HG03175 (cell line): ENCODE results near the gene TTC28.

ENCODE experiments used
- ATAC-seq: cut with Tn5 transposase; IDR thresholded peaks from one replicate; pipeline ENCODE4 v1.9.1; 2021; ENCODE audit warnings: mild to moderate bottlenecking, moderate library complexity; ENCODE audit not compliant: unreplicated experiment

The TTC28 gene

DNA sequence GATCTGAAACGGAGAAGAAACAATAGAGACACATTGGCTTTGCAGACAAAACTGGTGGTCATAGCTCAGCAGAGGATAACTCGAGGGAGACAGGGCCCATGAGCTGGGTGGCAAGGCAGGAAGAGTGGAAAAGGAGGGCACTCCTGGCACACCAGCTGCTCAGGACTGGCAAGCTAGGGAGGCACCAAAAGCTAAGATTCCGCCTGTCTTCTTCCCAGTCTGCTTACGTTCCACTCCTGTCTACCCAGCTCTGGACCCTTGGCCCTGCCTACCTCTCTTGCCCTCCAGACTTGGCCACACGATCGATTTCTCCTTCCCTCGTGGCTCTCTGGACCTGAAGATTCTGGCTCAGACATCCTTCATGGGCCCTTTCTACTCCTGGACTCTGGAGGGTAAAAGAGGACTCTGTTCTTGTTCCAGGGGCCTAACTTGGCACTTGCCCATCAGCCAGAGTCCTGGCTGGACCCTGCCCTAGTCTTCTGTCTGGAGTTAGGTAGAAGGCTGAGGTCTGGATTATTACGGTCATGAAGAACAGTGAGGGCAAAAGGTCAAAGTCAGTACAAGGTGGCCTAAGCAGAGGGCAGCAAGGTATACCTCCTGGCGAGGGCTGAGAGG lies 645.4 kb downstream of the TTC28 start:
- ATAC-seq = no peak

GRCh38 chr22:28032861-28033260 lies 646.8 kb downstream of the TTC28 start:
- no peak for ATAC-seq

- ATAC-seq = no peak
Observed at GRCh38 chr22:28031383-28031922, 648.2 kb downstream of the TTC28 start.

- no peak for ATAC-seq
Observed at GRCh38 chr22:28030473-28030872, 649.2 kb downstream of the TTC28 start.

GRCh38 chr22:28029956-28030355 lies 649.7 kb downstream of the TTC28 start:
- no peak for ATAC-seq

GRCh38 chr22:28029201-28029948 lies 650.3 kb downstream of the TTC28 start:
- no peak for ATAC-seq

GRCh38 chr22:28027453-28028448 lies 651.9 kb downstream of the TTC28 start:
- no peak for ATAC-seq

GRCh38 chr22:28025866-28026575 lies 653.6 kb downstream of the TTC28 start:
- no peak for ATAC-seq

DNA sequence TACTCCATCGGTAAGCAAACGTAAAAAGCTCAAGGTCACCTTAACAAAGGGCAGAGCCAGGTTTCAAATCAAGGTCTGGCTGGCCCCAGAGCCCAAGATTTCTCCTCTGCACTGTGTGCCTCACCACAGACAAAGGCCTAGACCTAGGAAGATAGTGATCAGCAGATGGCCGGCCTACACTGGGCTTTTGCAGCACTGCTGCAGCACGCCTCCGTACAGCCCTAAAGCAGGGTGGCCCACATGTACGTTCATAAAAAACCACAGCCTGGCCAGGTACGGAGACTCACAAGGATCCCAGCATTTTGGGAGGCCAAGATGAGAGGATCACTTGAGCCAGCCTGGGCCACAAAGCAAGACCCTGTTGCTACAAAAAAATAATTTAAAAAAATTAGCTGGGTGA lies 654.3 kb downstream of the TTC28 start:
- no peak for ATAC-seq

DNA sequence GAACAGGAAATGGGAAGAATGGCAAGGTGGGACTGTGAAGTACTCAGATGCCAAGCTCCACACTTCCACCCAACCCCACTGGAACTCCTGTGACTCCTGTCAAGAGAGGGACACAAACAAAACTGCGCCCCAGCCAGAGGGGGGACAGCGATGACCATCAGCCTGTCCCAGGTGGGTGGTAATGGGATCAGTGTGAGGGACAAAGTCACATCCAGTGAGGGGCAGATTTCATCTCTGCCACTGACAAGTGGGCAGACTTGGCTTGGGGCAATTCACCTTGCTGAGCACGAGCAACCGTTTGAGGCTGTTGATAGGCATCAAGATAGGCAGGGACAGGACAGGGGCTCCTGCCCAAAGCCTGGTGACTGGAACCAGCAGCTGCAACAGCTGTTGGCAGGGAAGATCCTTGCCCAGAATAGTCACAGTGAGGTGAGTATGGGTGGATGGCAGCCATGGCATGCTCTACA lies 655.2 kb downstream of the TTC28 start:
- ATAC-seq = no peak

GRCh38 chr22:28023774-28024173 lies 655.9 kb downstream of the TTC28 start:
- ATAC-seq = no peak

DNA sequence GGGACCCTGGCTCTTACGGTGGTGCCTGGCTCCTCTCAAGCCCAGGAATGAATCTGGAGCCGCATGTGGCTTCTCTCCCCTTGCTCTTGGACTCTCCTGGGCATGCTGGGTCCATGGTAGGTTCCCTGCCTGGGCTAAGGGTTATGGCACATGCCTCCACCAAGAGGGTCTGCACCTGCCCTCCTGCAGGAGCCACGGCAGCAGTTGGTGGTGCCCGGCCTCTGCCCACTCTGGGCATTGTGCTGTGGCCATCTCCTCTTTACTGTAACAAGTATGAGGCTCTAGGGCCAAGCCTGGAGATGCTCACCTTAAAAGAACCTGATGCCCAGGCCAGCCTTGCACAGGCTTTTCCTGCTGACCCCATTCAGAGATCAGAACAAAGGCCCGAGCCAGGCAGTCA lies 656.6 kb downstream of the TTC28 start:
- ATAC-seq = no peak

DNA sequence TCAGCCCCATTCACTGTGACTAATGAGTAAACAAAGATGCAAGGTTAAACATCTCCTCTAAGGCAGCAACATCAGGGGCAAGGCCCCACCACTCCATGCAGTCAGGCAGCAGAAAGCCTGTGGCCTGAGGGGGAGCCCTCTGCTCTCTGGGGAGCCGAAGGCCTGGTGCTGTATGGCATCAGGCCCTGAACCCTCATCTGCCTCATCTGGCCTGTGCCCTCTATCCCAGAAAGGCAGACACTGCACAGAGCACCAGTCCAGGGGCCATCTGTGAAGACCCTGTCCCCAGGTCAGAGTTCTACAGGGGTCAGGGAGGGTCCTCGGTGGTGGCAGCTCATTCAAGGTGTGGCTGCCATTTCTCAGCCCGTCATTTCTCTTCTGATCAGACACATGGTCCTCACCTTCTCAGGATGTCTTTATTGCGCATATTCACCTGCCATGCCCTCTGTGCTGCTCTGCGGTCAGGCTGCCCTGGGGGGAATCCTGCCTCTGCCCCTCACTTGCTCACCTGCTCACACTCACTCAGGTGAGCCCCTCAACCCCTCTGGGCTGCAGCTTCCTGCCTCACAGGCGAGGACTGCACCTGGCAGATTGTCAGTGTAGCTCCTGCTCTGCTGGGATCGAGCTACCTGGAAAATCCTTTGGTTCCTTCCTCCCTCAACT lies 657.5 kb downstream of the TTC28 start:
- no peak for ATAC-seq

DNA sequence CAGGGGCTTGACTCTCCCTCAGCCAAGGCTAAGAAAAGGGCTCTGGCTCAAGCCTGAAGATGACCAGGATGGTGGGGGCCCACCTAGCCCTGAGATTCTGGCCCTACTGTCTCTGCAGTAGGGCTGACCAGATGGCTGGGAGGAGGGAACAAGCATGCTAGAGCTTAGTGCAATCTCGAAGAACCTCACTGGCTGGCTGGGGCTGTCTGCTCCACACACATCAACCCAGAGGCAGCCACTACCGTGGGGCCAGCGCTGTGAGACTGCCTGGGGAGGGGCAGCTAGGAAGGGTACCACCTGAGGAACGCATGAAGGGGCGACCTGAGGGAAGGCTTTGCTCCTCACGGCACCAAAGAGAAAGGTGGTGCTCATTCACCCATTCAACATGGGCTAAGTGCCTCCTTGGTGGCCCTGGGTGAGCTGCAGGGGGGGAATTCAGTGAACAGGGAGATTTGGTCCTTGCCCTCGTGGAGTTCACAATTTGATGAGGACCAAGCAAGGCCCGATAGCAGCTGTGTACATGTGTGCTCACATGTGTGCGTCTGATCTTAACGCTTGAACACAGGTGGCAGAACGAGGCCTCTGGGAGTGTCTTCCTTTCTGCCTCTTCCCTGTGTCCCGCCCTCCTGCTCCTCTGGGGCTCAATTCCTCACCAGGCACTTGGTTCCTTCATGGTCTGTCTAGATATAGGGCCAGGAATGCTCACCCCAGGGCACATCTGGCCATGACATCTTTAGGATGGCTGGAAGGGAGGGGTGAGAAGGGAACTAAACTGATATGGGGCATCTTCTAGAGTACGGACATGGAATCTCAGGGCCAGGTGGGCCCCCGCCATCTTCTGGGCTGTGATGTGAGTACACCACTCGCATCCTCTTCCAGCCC lies 658.3 kb downstream of the TTC28 start:
- ATAC-seq = no peak

- no peak for ATAC-seq
Observed at GRCh38 chr22:28019881-28020861, 659.5 kb downstream of the TTC28 start.

DNA sequence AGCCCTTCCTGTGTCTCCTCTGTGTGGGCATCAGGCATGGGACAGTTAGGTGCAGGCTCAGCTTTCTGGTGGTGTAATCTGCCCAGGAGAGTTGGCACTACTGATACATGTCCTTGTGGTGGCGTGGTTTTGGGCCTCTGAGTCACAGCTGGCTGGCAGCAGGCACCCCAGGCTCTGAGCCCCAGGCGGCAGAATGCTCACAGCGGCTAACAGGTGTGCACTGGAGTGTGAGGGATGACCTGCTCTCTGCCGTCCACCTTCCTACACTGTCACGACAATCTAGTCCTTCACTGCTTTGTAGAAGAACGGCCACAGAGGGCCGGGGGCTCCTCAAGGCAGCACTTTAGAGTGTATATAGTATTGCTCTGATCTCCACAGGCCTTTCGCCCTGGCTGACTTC lies 660.3 kb downstream of the TTC28 start:
- no peak for ATAC-seq

DNA sequence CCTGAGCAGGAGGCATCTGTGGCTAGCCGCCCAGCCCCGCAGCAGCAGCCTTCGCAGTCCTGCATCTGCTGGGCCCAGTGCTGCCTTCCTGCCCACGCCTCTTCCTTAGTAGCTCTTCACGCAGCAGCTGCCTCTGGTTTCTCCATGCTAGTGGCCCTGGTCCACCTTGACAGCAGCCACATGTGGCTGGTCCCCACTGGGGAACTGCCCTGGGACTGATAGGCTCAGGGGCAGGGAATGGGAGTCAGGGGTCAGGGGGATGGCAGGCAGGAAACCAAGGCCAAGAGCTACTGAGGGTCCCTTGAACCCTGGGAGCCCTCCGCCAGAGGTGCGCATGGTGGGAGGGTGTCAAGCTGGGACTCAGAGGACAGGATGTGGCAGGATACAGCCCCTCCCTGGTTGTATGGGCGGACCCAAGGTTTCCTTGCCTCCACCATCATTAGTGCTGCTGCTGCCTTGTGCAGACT lies 661.1 kb downstream of the TTC28 start:
- ATAC-seq = no peak

DNA sequence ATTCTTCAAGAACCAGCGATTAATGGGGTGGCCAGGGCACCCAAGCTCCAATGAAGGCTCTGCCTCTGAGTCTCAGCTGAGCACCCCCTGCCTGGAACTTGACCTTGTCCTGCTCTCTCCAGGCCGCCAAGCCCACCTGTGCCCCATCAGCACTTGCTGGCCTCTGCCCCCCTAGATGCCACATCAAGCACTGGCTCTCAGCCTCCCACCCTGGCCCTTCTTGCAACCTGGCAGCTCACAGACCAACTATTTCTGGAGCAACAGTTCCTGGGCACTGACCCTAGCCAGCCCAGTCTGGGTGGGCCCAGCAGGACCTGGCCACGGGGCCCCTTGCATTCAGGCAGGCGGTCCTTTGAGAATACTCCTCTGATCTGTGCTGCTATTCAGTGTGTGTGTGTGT lies 661.8 kb downstream of the TTC28 start:
- ATAC-seq = no peak
